HepG2 (cell line): ENCODE measurements around the gene EDEM3. TPM values are rescaled to one million over a fixed set of nuclear protein-coding genes. Genes with fewer than 3 reads are reported as not detected.

Experiments
- BCL6 ChIP-seq: IDR thresholded peaks from 2 replicates; pipeline ENCODE4 v1.6.1; 2016; ENCODE audit warnings: missing genetic modification reagents, missing compliant biosample characterization
- CREM ChIP-seq, 2 experiments: sonication (generic) in 1 of 2; formaldehyde crosslinking in 1 of 2; IDR thresholded peaks; 2 replicates each; pipeline versions ENCODE4 v1.4.0 to v1.6.1; 2016 to 2020; ENCODE audit warnings: antibody characterized with exemption in 1 of 2, mild to moderate bottlenecking in 1 of 2, missing genetic modification reagents in 1 of 2
- FOXJ3 ChIP-seq: sonication (generic); formaldehyde crosslinking; IDR thresholded peaks from 2 replicates; pipeline ENCODE4 v1.4.0; 2020; ENCODE audit warnings: missing genetic modification reagents, mild to moderate bottlenecking, borderline replicate concordance
- HBP1 ChIP-seq: IDR thresholded peaks from 2 replicates; pipeline ENCODE4 v1.6.1; 2016; ENCODE audit warnings: low read depth, control low read depth
- HMG20A ChIP-seq: IDR thresholded peaks from 2 replicates; pipeline ENCODE4 v1.6.1; 2016; ENCODE audit warnings: borderline replicate concordance
- HNRNPLL ChIP-seq: fragments of 200-400 bp; formaldehyde crosslinking; IDR thresholded peaks from 2 replicates; pipeline ENCODE4 v1.6.1; 2017; ENCODE audit warnings: mild to moderate bottlenecking, low read depth, low read length; ENCODE audit not compliant: poor library complexity, severe bottlenecking
- NBN ChIP-seq: fragments of 450-650 bp; conservative IDR thresholded peaks from 2 replicates; pipeline ENCODE4 v1.6.1; 2017
- PRDM15 ChIP-seq: sonication (generic); formaldehyde crosslinking; IDR thresholded peaks from 2 replicates; pipeline ENCODE4 v1.4.0; 2020; ENCODE audit warnings: missing genetic modification reagents
- RXRB ChIP-seq: IDR thresholded peaks from 2 replicates; pipeline ENCODE4 v1.6.1; 2016; ENCODE audit warnings: borderline replicate concordance, missing genetic modification reagents, missing compliant biosample characterization
- SP5 ChIP-seq: IDR thresholded peaks from 2 replicates; pipeline ENCODE4 v1.6.1; 2016; ENCODE audit warnings: low read depth, borderline replicate concordance
- TBP ChIP-seq: sonication (generic); formaldehyde crosslinking; IDR thresholded peaks from 2 replicates; pipeline ENCODE4 v1.5.0; 2020; ENCODE audit warnings: missing genetic modification reagents
- ZMAT5 ChIP-seq: sonication (generic); formaldehyde crosslinking; IDR thresholded peaks from 2 replicates; pipeline ENCODE4 v1.5.0; 2020; ENCODE audit warnings: mild to moderate bottlenecking, low read depth, missing genetic modification reagents, borderline replicate concordance
- ZMYM3 ChIP-seq: sonication (generic); formaldehyde crosslinking; IDR thresholded peaks from 2 replicates; pipeline ENCODE4 v1.5.1; 2020; ENCODE audit warnings: mild to moderate bottlenecking, missing genetic modification reagents
- ZNF547 ChIP-seq: sonication (generic); formaldehyde crosslinking; IDR thresholded peaks from 2 replicates; pipeline ENCODE4 v1.5.1; 2020; ENCODE audit warnings: mild to moderate bottlenecking, missing genetic modification reagents
- polyA plus RNA-seq, 8 experiments: library from polyadenylated mRNA; depleted of rRNA in 3 of 8; stranded (reverse) in 7 of 8; unstranded in 1 of 8; fragments of >200 nt; fragmentation: Illumina TruSeq in 4 of 8; extraction: Trizol in 4 of 8; gene quantifications; 2 replicates each; pipeline versions ENCODE4 v1.2.1 to v1.2.3, GENCODE V29; 2011 to 2016; ENCODE audit warnings: low read depth in 4 of 8, missing spikeins in 1 of 8, mixed read lengths in 1 of 8; ENCODE audit not compliant: insufficient read depth in 1 of 8
- total RNA-seq, 5 experiments: library from RNA; depleted of rRNA; stranded (reverse); fragments of >200 nt; fragmentation: Illumina TruSeq; extraction: Trizol; gene quantifications; 2 replicates each; pipeline ENCODE4 v1.2.3, GENCODE V29; 2016; ENCODE audit warnings: low read depth in 1 of 5
- TF ChIP-seq, protein P1 (sequence below), 2 experiments: sonication (generic) in 1 of 2; formaldehyde crosslinking in 1 of 2; IDR thresholded peaks; 2 replicates each; pipeline versions ENCODE4 v1.6.1 to v1.9.0; 2014 to 2022; ENCODE audit warnings: antibody characterized with exemption in 1 of 2, borderline replicate concordance in 1 of 2, inconsistent platforms in 1 of 2, low read depth in 1 of 2, missing genetic modification reagents in 1 of 2
- TF ChIP-seq, protein P2 (sequence below): sonication (generic); formaldehyde crosslinking; IDR thresholded peaks from 2 replicates; pipeline ENCODE4 v1.4.0; 2020; ENCODE audit warnings: missing genetic modification reagents

Gene EDEM3
- total and polyA plus RNA-seq, 2 of the 13 experiments (the other 11 are each of a cell fraction or from before 2014, with no cell fraction given): 13.1 to 18.2 TPM

DNA sequence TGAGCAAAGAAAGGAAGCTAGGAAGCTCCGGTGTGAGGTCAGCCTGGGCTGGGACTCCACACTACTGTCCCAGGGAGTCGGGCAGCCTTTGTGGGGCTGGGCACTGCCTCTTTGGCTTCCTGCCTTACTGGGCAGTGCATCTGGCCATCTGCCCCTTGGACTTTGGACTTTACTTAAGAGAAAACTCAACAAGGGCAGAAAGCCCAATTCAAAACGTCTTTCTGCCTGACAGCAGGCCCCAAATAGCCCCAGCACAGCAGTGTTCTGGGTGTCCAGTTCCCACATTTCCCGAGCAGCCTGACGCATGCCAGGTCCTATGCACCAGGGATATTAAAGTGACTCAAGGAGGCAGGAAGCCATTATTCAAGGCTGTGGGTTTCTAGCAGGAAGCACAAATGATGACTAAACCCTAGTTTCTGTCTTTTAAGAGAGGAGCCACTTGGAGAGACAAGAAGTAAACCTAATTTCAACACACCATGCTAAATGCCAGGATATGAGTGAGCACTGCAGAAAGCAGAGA lies 37.9 kb upstream of the EDEM3 start (continued):
- TF ChIP-seq, protein P1, sequence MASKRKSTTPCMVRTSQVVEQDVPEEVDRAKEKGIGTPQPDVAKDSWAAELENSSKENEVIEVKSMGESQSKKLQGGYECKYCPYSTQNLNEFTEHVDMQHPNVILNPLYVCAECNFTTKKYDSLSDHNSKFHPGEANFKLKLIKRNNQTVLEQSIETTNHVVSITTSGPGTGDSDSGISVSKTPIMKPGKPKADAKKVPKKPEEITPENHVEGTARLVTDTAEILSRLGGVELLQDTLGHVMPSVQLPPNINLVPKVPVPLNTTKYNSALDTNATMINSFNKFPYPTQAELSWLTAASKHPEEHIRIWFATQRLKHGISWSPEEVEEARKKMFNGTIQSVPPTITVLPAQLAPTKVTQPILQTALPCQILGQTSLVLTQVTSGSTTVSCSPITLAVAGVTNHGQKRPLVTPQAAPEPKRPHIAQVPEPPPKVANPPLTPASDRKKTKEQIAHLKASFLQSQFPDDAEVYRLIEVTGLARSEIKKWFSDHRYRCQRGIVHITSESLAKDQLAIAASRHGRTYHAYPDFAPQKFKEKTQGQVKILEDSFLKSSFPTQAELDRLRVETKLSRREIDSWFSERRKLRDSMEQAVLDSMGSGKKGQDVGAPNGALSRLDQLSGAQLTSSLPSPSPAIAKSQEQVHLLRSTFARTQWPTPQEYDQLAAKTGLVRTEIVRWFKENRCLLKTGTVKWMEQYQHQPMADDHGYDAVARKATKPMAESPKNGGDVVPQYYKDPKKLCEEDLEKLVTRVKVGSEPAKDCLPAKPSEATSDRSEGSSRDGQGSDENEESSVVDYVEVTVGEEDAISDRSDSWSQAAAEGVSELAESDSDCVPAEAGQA (IDR thresholded peaks at IDR 0.05; ENCODE audit: low read depth): 0 out of 2 replicates have a peak, but pooled peaks have one; percentile 16
- TF ChIP-seq, protein P1 (CRISPR knock-in tag; IDR thresholded peaks at IDR 0.05; ENCODE audit: borderline replicate concordance): no peak
- no peak for TF ChIP-seq ZNF547 (CRISPR knock-in tag)
- TF ChIP-seq HMG20A (CRISPR knock-in tag): peak; percentile 79; the same call in 1 of the 2 replicates
- no peak for TF ChIP-seq HNRNPLL
- peak; percentile 29; the same call in 1 of the 2 replicates for TF ChIP-seq CREM (IDR thresholded peaks at IDR 0.05)
- no peak for TF ChIP-seq CREM (CRISPR knock-in tag; IDR thresholded peaks at IDR 0.05)
- 0 out of 2 replicates have a peak, but pooled peaks have one; percentile 33 for TF ChIP-seq FOXJ3 (CRISPR knock-in tag)
- TF ChIP-seq, protein P2, sequence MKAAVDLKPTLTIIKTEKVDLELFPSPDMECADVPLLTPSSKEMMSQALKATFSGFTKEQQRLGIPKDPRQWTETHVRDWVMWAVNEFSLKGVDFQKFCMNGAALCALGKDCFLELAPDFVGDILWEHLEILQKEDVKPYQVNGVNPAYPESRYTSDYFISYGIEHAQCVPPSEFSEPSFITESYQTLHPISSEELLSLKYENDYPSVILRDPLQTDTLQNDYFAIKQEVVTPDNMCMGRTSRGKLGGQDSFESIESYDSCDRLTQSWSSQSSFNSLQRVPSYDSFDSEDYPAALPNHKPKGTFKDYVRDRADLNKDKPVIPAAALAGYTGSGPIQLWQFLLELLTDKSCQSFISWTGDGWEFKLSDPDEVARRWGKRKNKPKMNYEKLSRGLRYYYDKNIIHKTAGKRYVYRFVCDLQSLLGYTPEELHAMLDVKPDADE (CRISPR knock-in tag): no peak
- TF ChIP-seq ZMAT5 (CRISPR knock-in tag): no peak
- peak; percentile 31; the same call in 1 of the 2 replicates for TF ChIP-seq ZMYM3 (CRISPR knock-in tag)
- TF ChIP-seq HBP1: no peak
- TF ChIP-seq NBN: no peak
- TF ChIP-seq RXRB (CRISPR knock-in tag): peak; percentile 52; the same call in 1 of the 2 replicates
- TF ChIP-seq PRDM15 (CRISPR knock-in tag): peak; percentile 79
- no peak for TF ChIP-seq TBP (CRISPR knock-in tag)
- no peak for TF ChIP-seq SP5 (CRISPR knock-in tag)
- TF ChIP-seq BCL6 (CRISPR knock-in tag): peak; percentile 50
